HG02610 (cell line): ENCODE measurements around the gene ERN2.
"Not testable (repeated sequence)": the region's sequence is repeated elsewhere in the genome, so short reads cannot be mapped to it uniquely, and the experiment has no call there.

Source experiments
- ATAC-seq: cut with Tn5 transposase; IDR thresholded peaks from one replicate; pipeline ENCODE4 v1.9.1; 2021; ENCODE audit warnings: mild to moderate bottlenecking, moderate library complexity; ENCODE audit not compliant: unreplicated experiment

ERN2 gene

DNA sequence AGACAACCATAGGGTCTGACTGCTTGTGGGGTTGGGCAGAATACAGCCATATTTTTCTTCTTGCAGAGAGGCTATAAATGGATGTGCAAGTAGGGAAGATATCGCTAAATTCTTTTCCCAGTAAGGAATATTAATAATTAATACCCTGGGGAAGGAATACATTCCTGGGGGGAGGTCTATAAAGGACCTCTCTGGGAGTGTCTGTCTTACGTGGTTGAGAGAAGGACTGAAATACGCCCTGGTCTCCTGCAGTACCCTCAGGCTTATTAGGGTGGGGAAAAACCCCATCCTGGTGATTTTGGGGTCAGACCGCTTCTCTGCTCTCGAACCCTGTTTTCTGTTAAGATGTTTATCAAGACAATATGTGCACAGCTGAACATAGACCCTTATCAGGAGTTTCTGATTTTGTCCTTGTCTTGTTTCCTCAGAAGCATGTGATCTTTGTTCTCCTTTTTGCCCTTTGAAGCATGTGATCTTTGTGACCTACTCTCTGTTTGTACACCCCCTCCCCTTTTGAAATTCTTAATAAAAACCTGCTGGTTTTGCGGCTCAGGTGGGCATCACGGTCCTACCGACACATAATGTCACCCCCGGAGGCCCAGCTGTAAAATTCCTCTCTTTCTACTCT, 9.7 kb upstream of the ERN2 start:
- ATAC-seq = not testable (repeated sequence)

DNA sequence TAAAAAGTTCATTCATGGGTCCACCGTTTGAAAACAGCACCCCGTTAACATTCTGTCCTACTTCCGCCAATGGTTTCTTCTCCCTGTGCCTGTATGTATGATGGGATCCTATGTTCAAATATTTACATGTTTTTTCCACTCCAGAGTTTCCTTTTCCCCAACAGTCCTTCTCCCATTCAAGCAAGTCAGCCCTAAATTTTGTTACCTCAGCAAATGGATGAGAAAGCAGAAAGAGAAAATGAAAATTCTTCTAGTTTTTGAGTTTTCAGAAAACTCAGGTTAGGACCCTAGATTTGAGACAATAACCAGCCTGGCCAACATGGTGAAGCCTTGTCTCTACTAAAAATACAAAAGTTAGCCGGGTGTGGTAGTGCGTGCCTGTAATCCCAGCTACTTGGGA, 3.5 kb upstream of the ERN2 start:
- ATAC-seq = no peak

GRCh38 chr16:23711785-23712184, 1.2 kb downstream of the ERN2 start:
- no peak for ATAC-seq

DNA sequence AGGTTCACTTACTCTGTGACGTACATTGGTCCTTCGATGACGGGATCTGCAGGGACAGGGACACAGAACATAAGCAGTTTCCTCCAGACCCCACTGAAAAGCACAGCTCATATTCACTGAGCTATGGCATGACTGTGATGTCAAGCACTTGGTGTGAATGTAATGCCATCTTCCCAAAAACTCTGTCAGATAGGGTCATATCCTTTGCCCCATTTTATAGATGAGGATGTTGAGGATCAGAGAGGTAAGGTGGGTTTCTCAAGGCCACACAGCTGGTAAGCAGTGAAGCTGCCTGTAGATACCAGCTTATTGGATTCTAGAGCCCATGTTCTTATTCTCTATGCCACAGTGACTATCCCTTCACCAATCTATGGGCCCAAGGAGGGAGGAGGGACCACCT, 2.5 kb downstream of the ERN2 start:
- ATAC-seq = no peak

DNA sequence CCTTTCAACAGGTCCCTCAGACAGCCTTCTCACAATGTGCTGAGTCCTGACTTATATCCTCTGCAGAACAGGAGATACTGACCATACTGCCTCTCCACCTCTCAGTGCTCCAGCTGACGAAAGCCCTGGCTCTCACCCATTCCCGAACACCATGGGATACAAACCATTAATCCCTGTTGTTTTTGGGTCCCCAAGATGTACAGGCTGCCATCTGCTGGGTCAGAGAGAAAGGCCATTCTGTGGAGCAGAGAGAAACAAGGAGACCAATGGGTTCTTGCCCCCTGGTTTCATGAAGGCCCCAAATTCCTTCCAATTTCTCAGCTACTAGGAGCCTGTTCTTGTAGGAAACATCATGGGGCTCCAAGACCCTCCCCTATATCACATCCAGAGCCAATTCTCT, 3.0 kb downstream of the ERN2 start:
- no peak for ATAC-seq

DNA sequence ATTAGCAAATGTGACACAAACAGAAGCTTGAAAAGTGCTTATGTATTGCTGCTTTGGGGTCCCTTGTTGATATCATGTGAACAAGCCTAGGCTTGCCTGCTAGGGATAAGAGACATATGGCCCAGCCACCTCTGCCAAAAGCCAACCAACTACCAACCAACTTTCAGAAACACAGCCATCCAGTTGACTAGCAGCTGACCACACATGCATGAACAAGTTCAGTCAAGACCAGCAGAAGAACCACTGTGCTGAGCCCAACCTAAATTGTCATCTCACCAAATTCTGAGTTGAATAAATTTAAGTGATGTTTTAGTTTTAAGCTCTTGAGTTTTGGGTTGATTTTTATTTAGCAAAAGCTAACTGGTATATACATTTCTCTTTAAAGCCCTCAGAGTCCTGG, 3.5 kb downstream of the ERN2 start:
- ATAC-seq = no peak

- no peak for ATAC-seq
Observed at GRCh38 chr16:23706439-23706838, 6.6 kb downstream of the ERN2 start.

GRCh38 chr16:23705517-23705902, 7.5 kb downstream of the ERN2 start:
- no peak for ATAC-seq

- no peak for ATAC-seq
Observed at GRCh38 chr16:23704772-23705516, 8.1 kb downstream of the ERN2 start.

DNA sequence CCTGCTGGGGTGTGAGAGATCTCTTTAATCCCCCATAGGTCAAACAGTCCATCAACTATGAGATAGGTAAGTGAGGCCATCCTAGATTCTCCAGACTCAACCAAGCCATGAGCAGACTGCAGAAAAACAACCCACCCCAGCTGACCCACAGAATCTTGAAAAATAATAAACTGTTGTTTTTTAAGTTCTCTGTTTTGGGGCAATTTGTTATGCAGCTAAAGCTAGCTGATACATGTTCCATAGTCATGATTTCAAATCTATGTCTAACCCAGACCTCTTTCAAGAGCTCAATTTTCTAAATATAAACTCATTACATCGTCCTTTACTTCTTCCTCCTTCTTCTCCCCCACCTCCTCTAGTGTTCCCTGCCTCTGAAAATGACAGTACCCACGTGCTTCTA, 10.1 kb downstream of the ERN2 start:
- no peak for ATAC-seq

- ATAC-seq = no peak
Observed at GRCh38 chr16:23701045-23701444, 12.0 kb downstream of the ERN2 start.

GRCh38 chr16:23700509-23700908, 12.5 kb downstream of the ERN2 start:
- ATAC-seq = no peak

DNA sequence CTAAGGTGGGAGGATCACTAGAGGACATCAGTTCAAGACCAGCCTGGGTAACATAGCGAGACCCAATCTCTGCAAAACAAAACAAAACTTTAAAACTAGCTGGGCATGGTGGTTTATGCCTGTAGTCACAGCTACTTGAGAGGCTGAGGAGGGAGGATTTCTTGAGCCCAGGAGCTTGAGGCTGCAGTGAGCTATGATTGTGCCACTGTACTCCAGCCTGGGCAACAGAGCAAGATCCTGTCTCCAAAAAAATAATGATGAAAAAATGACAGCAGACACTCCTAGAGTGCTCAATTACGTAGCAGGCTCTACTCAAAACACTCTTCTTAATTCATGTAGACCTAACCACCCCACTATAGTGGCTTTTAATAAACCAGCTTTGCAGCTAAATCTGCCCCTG, 12.9 kb downstream of the ERN2 start:
- ATAC-seq = no peak

- ATAC-seq = no peak
Observed at GRCh38 chr16:23699100-23699499, 13.9 kb downstream of the ERN2 start.

- no peak for ATAC-seq
Observed at GRCh38 chr16:23695756-23696155, 17.3 kb downstream of the ERN2 start.

- ATAC-seq = no peak
Observed at GRCh38 chr16:23694644-23695373, 18.2 kb downstream of the ERN2 start.

DNA sequence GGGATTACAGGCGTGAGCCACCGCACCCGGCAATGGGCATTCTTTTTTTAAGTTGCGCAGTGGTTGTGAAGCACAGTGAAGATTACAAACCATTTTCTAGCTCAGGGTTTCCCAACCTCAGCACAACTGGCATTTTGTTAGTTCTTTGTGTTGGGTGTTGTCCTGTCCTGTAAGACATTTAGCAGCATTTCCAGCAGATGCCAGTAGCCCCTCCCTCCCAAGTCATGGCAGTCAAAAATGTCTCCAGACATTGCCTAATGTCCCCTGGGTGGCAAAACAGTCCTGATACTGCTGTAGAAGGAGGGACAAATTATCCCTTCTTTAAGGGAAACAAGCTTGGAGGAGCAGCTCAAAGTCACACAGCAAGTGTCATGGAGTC, 18.8 kb downstream of the ERN2 start:
- no peak for ATAC-seq

DNA sequence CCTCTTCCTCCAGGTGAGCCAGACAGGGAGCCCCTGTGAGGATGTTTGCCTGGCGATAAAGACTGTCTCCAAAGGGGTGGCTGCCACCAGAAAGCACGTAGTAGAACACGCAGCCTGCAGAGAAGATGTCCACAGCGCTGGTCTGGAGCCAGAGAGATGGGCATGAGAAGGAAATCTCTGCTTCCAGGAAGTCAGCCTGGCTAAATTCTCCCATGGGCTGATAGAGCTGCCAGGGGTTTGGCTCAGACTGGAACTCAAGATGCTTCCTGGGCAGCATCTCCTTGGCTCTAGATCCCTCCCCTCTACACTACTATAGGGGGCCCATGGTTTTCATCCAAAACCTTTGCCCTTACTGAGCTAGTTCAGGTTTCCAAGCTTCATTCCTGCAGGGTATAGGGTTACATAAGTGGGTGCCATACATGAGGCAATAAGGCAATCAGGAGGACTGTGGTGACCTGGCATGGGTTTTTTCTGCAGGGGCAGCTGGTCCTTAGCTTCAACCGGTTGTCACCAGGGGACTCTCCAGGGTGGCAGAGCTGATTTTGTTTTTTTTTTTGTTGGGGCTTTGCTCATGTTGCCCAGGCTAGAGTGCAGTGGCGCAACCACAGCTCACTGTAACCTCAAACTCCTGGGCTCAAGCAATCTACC, 20.7 kb downstream of the ERN2 start:
- no peak for ATAC-seq

GRCh38 chr16:23691483-23692189, 21.4 kb downstream of the ERN2 start:
- ATAC-seq = no peak

- no peak for ATAC-seq
Observed at GRCh38 chr16:23690771-23691482, 22.1 kb downstream of the ERN2 start.
